Esophagus squamous epithelium (tissue), 4 donors: ENCODE measurements around the gene SLC51A.

ENCODE experiments used
- CTCF ChIP-seq, 6 experiments: fragments of 450-650 bp in 4 of 6; fragments of 200-600 bp in 2 of 6; sonication (generic) in 2 of 6; IDR thresholded peaks; one replicate each; pipeline ENCODE4 v1.5.1; 2016 to 2019; ENCODE audit warnings: antibody characterized with exemption in 6 of 6, mild to moderate bottlenecking in 4 of 6, moderate library complexity in 4 of 6
- POLR2A ChIP-seq, 4 donors: fragments of 450-650 bp; IDR thresholded peaks; one replicate each; pipeline ENCODE4 v1.6.1; 2017; ENCODE audit warnings: antibody characterized with exemption in 4 of 4, mild to moderate bottlenecking in 4 of 4, moderate library complexity in 3 of 4

GRCh38 chr3:196197524-196197923, 18.8 kb upstream of the SLC51A start:
- TF ChIP-seq CTCF (IDR thresholded peaks at IDR 0.05) (no peak), POLR2A (IDR thresholded peaks at IDR 0.05) (no peak)
